ENCODE measurements around the gene ZNRF4. TPM values are rescaled to one million over a fixed set of nuclear protein-coding genes. Genes with fewer than 3 reads are reported as not detected.

Gene ZNRF4
- total and polyA plus RNA-seq, 7 experiments from 2014 or later = not detected

DNA sequence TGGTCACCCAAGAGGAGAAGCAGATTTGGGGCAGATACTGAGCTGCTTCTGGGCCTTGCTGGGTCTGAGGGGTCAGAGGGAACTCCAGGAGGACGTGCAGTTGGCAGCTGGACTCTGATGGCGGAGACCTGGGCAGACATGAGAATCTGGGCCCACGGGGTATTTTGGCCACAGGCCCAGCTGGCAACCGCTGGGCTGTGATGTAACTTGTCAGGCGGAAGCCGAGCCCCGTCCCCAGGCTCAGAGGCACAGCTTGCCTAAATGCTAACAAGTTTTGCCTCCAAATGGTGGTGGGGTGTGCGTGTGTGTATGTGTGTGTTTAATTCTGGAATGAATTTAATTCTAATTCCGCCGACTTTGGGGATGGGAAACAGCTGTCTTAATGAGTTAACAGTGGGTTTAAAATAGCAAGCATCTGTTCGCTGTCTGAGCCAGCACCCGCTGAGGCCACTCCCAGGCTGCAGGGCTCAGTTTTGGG is 11.6 kb downstream of the ZNRF4 start:
- ChIA-PET POLR2A (no interaction called here), CTCF (interaction anchor here (0.6 kb wide), 1 partner anchor 241 kb away, joined by 3 read pairs; no protein-coding TSS in a partner anchor)
- no peaks in the 10 kb centered on the region for H3K4me1 Mint-ChIP-seq
- no peak for DNase-seq
- H3K27me3 Mint-ChIP-seq = peaks cover 0 to 32% (median 16%) of the 10 kb centered on the region in 5 donors
- intact Hi-C loops (cut with micrococcal nuclease) = no loop called here
- H3K9me3 Mint-ChIP-seq = peaks cover 0 to 10% (median 4%) of the 10 kb centered on the region in 11 donors
- no peak overlapping the region for H3K4me3 Mint-ChIP-seq
- no peak overlapping the region for H3K27ac Mint-ChIP-seq
- H3K4me3 ChIP-seq (ENCODE audit: low read length) = no peak overlapping the region
- H3K27ac ChIP-seq (ENCODE audit: low read depth, low read length) = no peak overlapping the region
- no peak for ATAC-seq
- peaks cover 0 to 3% (median 0%) of the 10 kb centered on the region in 5 donors for H3K36me3 Mint-ChIP-seq
- no peaks in the 10 kb centered on the region for H3K4me1 ChIP-seq (ENCODE audit: control insufficient read depth in 2 of 2, insufficient read depth in 2 of 2, low read length in 2 of 2)
- no peaks in the 10 kb centered on the region for H3K36me3 ChIP-seq (ENCODE audit: control insufficient read depth in 2 of 3, insufficient read depth in 3 of 3, low read length in 3 of 3)
- H3K27me3 ChIP-seq (ENCODE audit: control insufficient read depth in 2 of 2, insufficient read depth in 2 of 2, low read length in 2 of 2) = no peaks in the 10 kb centered on the region
- no peaks in the 10 kb centered on the region for H3K9me3 ChIP-seq (ENCODE audit: control insufficient read depth in 2 of 3, low read length in 3 of 3)

DNA sequence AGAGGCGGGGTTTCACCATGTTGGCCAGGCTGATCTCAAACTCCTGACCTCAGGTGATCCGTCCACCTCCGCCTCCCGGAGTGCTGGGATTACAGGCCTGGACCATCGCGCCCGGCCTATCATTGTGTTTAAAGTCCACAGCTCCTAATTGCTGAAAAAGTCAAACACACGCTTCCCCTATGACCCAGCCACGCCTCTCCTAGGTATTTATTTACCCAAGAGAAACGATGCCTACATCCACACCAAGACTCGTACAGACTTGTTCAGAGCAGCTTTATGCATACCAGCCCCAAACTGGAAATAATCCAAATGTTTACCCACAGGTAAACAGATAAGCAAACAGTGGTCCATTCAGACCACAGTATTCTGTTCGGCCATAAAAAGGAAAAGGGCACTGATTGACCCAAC is 15.1 kb downstream of the ZNRF4 start:
- Mint-ChIP-seq H3K27ac (no peak overlapping the region), H3K27me3 (peaks cover 0 to 27% (median 15%) of the 10 kb centered on the region in 5 donors)
- ATAC-seq = no peak

DNA sequence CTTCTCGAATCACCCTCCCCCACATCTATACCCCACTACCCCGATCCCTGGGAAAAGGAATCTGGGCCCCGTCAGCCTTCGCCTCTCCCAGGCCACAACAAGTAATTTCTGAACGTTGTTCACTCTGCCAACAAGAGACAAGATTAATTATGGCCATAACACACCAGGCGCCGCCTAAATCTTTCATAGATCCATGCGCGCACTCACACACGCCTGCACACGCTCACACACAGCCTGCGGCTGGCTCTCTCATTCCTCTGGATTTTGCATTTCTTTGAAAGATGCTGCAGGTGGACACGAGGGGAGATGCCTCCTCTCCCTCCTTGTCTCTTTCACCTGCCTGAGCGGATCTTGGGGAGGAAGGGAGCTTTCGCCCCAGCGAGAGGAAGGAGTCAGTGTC is 17.1 kb downstream of the ZNRF4 start:
- ChIA-PET CTCF (no interaction called here), POLR2A (interaction anchor here (0.6 kb wide), 1 partner anchor 298 kb away, joined by 3 read pairs; no protein-coding TSS in a partner anchor)
- H3K9me3 Mint-ChIP-seq = peaks cover 0 to 2% (median 0%) of the 10 kb centered on the region in 11 donors
- no peak overlapping the region for H3K4me3 Mint-ChIP-seq
- peaks cover 0 to 18% (median 8%) of the 10 kb centered on the region in 5 donors for H3K27me3 Mint-ChIP-seq
- intact Hi-C loops (cut with micrococcal nuclease) = no loop called here
- no peaks in the 10 kb centered on the region for H3K4me1 Mint-ChIP-seq
- Histone ChIP-seq H3K36me3 (ENCODE audit: control insufficient read depth in 2 of 3, insufficient read depth in 3 of 3, low read length in 3 of 3) (no peaks in the 10 kb centered on the region), H3K4me3 (ENCODE audit: low read length) (no peak overlapping the region), H3K9me3 (ENCODE audit: control insufficient read depth in 2 of 3, low read length in 3 of 3) (no peaks in the 10 kb centered on the region), H3K27me3 (ENCODE audit: control insufficient read depth in 2 of 2, insufficient read depth in 2 of 2, low read length in 2 of 2) (no peaks in the 10 kb centered on the region), H3K27ac (ENCODE audit: low read depth, low read length) (no peak overlapping the region), H3K4me1 (ENCODE audit: control insufficient read depth in 2 of 2, insufficient read depth in 2 of 2, low read length in 2 of 2) (no peaks in the 10 kb centered on the region)
- no peak for ATAC-seq
- H3K36me3 Mint-ChIP-seq = no peaks in the 10 kb centered on the region
- H3K27ac Mint-ChIP-seq = no peak overlapping the region
- DNase-seq = no peak

More for the DNA sequence above, 15.1 kb downstream of the ZNRF4 start:
- H3K4me1 Mint-ChIP-seq = no peaks in the 10 kb centered on the region
- no peaks in the 10 kb centered on the region for H3K9me3 ChIP-seq (ENCODE audit: control insufficient read depth in 2 of 3, low read length in 3 of 3)
- H3K36me3 Mint-ChIP-seq = no peaks in the 10 kb centered on the region
- no peak overlapping the region for H3K27ac ChIP-seq (ENCODE audit: low read depth, low read length)
- H3K4me3 ChIP-seq (ENCODE audit: low read length) = no peak overlapping the region
- no peaks in the 10 kb centered on the region for H3K4me1 ChIP-seq (ENCODE audit: control insufficient read depth in 2 of 2, insufficient read depth in 2 of 2, low read length in 2 of 2)
- no peaks in the 10 kb centered on the region for H3K36me3 ChIP-seq (ENCODE audit: control insufficient read depth in 2 of 3, insufficient read depth in 3 of 3, low read length in 3 of 3)
- H3K27me3 ChIP-seq (ENCODE audit: control insufficient read depth in 2 of 2, insufficient read depth in 2 of 2, low read length in 2 of 2) = no peaks in the 10 kb centered on the region
- no peak for DNase-seq
- ChIA-PET CTCF (no interaction called here), POLR2A (no interaction called here)
- intact Hi-C loops (cut with micrococcal nuclease) = no loop called here
- no peaks in the 10 kb centered on the region for H3K9me3 Mint-ChIP-seq
- H3K4me3 Mint-ChIP-seq = no peak overlapping the region

DNA sequence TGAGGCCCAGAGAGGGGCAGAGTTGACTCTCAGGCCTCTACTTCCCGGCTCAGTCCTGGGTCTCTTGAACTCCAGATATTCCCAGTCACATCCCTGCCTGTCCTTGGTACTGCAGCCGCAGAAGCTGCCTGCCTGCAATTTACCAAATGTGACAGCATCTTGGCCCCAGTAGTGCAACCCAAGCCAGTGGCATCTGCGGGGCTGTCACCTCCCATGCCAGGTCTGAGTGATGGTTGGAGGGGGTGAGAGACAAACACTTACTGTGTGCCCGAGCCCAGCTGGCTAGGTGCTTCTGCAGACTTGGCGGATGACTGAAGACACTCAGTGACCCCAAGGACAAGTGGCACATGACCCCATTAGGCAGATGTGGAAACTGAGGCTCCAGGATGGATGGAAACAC is 18.4 kb downstream of the ZNRF4 start:
- no peaks in the 10 kb centered on the region for H3K9me3 ChIP-seq (ENCODE audit: control insufficient read depth in 2 of 3, low read length in 3 of 3)
- Mint-ChIP-seq H3K9me3 (peaks cover 0 to 2% (median 0%) of the 10 kb centered on the region in 11 donors), H3K36me3 (peaks cover 0 to 3% (median 0%) of the 10 kb centered on the region in 5 donors), H3K27ac (no peak overlapping the region), H3K4me3 (no peak overlapping the region), H3K27me3 (peaks cover 3 to 31% (median 12%) of the 10 kb centered on the region in 5 donors), H3K4me1 (no peaks in the 10 kb centered on the region)
- no peaks in the 10 kb centered on the region for H3K4me1 ChIP-seq (ENCODE audit: control insufficient read depth in 2 of 2, insufficient read depth in 2 of 2, low read length in 2 of 2)
- no peaks in the 10 kb centered on the region for H3K36me3 ChIP-seq (ENCODE audit: control insufficient read depth in 2 of 3, insufficient read depth in 3 of 3, low read length in 3 of 3)
- DNase-seq (no peak), ATAC-seq (no peak)
- CTCF ChIA-PET = no interaction called here
- H3K4me3 ChIP-seq (ENCODE audit: low read length) = no peak overlapping the region
- POLR2A ChIA-PET = no interaction called here
- no peak overlapping the region for H3K27ac ChIP-seq (ENCODE audit: low read depth, low read length)
- H3K27me3 ChIP-seq (ENCODE audit: control insufficient read depth in 2 of 2, insufficient read depth in 2 of 2, low read length in 2 of 2) = no peaks in the 10 kb centered on the region
- intact Hi-C loops (cut with micrococcal nuclease) = no loop called here

DNA sequence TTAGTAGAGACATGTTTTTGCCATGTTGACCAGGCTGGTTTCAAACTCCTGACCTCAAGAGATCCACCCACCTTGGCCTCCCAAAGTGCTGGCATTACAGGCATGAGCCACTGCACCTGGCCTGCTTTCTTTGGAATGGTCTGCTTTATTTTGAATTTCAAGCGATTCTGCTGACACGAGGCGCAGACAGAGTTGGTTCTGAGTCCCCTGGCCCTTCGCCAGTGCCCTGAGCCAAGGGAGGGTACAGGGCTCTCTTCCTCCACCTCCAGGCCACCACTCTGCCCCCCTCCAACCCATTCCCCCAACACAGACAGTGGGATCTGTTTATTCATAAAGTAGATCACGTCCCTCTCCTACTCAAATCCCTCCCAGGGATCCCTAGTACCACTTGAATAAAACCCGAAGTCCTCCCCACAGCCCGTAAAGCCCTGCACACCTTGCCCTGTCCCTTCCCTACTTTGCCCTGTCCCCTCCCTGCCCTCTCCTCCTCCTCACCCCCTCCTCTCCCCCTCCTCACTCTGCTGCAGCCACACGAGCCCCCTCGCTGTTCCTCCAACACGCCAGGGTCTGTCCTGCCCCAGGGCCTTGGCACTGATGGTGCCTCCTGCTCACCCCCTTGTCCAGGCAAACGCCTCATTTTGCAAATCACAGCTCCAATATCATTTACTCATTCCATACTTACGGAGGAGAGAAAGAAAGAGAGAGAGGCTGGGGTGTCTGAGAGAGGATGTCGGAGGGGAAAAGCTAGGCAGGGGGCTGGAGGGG is 22.4 kb downstream of the ZNRF4 start:
- Histone ChIP-seq H3K9me3 (ENCODE audit: control insufficient read depth in 2 of 3, low read length in 3 of 3) (peaks cover 0 to 11% (median 0%) of the 10 kb centered on the region in 3 experiments), H3K27me3 (ENCODE audit: control insufficient read depth in 2 of 2, insufficient read depth in 2 of 2, low read length in 2 of 2) (no peaks in the 10 kb centered on the region), H3K4me1 (ENCODE audit: control insufficient read depth in 2 of 2, insufficient read depth in 2 of 2, low read length in 2 of 2) (no peaks in the 10 kb centered on the region), H3K27ac (ENCODE audit: low read depth, low read length) (no peak overlapping the region), H3K36me3 (ENCODE audit: control insufficient read depth in 2 of 3, insufficient read depth in 3 of 3, low read length in 3 of 3) (no peaks in the 10 kb centered on the region), H3K4me3 (ENCODE audit: low read length) (no peak overlapping the region)
- peaks cover 0 to 14% (median 6%) of the 10 kb centered on the region in 11 donors for H3K9me3 Mint-ChIP-seq
- ATAC-seq = no peak
- ChIA-PET CTCF (no interaction called here), POLR2A (no interaction called here)
- intact Hi-C loops (cut with micrococcal nuclease) = no loop called here
- H3K27me3 Mint-ChIP-seq = peaks cover 11 to 54% (median 34%) of the 10 kb centered on the region in 5 donors
- H3K36me3 Mint-ChIP-seq = peaks cover 0 to 8% (median 0%) of the 10 kb centered on the region in 5 donors
- no peaks in the 10 kb centered on the region for H3K4me1 Mint-ChIP-seq
- no peak overlapping the region for H3K27ac Mint-ChIP-seq
- DNase-seq = no peak
- no peak overlapping the region for H3K4me3 Mint-ChIP-seq

DNA sequence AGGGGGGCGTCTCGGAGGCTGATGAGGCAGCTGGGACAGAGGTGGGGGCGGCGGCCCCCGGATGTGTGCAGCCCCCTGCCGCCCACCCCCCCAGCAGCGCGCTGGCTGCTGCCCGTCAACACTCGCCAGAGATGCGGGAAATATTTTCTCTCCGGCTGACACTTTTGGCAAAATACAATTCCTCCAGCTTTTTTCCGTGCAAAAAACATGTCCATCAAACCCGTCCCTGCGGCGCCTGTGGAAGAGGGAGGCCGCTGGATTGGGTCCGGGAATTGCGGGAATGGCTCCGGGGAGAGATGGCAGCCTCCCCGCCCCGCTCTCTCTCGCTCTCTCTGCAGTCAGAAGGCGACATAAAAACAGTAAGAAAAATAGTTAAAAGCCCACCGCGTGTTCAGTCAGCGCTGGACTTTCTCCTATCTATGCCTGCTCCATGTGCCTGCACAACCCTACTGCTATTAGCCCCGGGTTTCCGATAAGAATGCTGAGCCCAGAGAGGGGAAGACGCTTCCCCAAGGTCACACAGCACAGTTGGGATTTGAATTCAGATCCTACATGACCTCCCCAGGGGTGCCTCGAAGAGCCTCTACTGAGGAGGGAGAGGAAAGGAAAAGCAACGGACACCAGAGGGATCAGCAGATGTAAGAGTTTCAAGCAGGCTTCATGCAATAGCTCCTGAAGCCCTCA is 23.2 kb downstream of the ZNRF4 start:
- Histone ChIP-seq H3K4me3 (ENCODE audit: low read length) (no peak overlapping the region), H3K4me1 (ENCODE audit: control insufficient read depth in 2 of 2, insufficient read depth in 2 of 2, low read length in 2 of 2) (no peaks in the 10 kb centered on the region), H3K27me3 (ENCODE audit: control insufficient read depth in 2 of 2, insufficient read depth in 2 of 2, low read length in 2 of 2) (no peaks in the 10 kb centered on the region), H3K27ac (ENCODE audit: low read depth, low read length) (no peak overlapping the region), H3K9me3 (ENCODE audit: control insufficient read depth in 2 of 3, low read length in 3 of 3) (peaks cover 0 to 11% (median 0%) of the 10 kb centered on the region in 3 experiments), H3K36me3 (ENCODE audit: control insufficient read depth in 2 of 3, insufficient read depth in 3 of 3, low read length in 3 of 3) (no peaks in the 10 kb centered on the region)
- no peak for DNase-seq
- no peak overlapping the region for H3K4me3 Mint-ChIP-seq
- POLR2A ChIA-PET = no interaction called here
- H3K36me3 Mint-ChIP-seq = peaks cover 0 to 8% (median 0%) of the 10 kb centered on the region in 5 donors
- H3K27me3 Mint-ChIP-seq = peaks cover 11 to 56% (median 37%) of the 10 kb centered on the region in 5 donors
- no peak overlapping the region for H3K27ac Mint-ChIP-seq
- peaks cover 0 to 16% (median 7%) of the 10 kb centered on the region in 11 donors for H3K9me3 Mint-ChIP-seq
- intact Hi-C loops (cut with micrococcal nuclease) = no loop called here
- CTCF ChIA-PET = no interaction called here
- no peaks in the 10 kb centered on the region for H3K4me1 Mint-ChIP-seq
- ATAC-seq = no peak

Data from naive thymus-derived CD4-positive, alpha-beta T cell (primary cell).